Liver (tissue), 9 donors: Measurements from ENCODE around the gene IGFALS. TPM values are rescaled to one million over a fixed set of nuclear protein-coding genes. Genes with fewer than 3 reads are reported as not detected.

ENCODE experiments used
- DNase-seq: peaks from one replicate; pipeline ENCODE4 v3.0.0-alpha.2; 2017; ENCODE audit warnings: low spot score
- H3K27ac ChIP-seq, 2 donors: one replicate each; pipeline ENCODE4 v1.7.0; 2013; ENCODE audit warnings: inconsistent platforms in 2 of 2, low read length in 2 of 2, control low read depth in 1 of 2, low read depth in 1 of 2, mild to moderate bottlenecking in 1 of 2
- H3K27me3 ChIP-seq, 4 donors: one replicate each; pipeline versions ENCODE4 v1.6.1 to v1.7.0; 2013; ENCODE audit warnings: low read length in 3 of 4, inconsistent platforms in 1 of 4, mild to moderate bottlenecking in 1 of 4, moderate library complexity in 1 of 4; ENCODE audit not compliant: control insufficient read depth in 4 of 4, insufficient read depth in 4 of 4
- H3K36me3 ChIP-seq, 4 donors: one replicate each; pipeline versions ENCODE4 v1.6.1 to v1.7.0; 2013; ENCODE audit warnings: low read length in 3 of 4, mild to moderate bottlenecking in 3 of 4, low read depth in 1 of 4, moderate library complexity in 1 of 4; ENCODE audit not compliant: control insufficient read depth in 4 of 4, insufficient read depth in 3 of 4
- H3K4me1 ChIP-seq, 4 donors: one replicate each; pipeline versions ENCODE4 v1.6.1 to v1.7.0; 2013; ENCODE audit warnings: low read length in 3 of 4, mild to moderate bottlenecking in 3 of 4, moderate library complexity in 1 of 4; ENCODE audit not compliant: control insufficient read depth in 4 of 4, insufficient read depth in 4 of 4
- H3K4me3 ChIP-seq, 3 donors: one replicate each; pipeline versions ENCODE4 v1.6.1 to v1.7.0; 2013; ENCODE audit warnings: low read length in 3 of 3, control low read depth in 1 of 3, low read depth in 1 of 3, mild to moderate bottlenecking in 1 of 3
- H3K9ac ChIP-seq, 2 donors: one replicate each; pipeline ENCODE4 v1.7.0; 2013; ENCODE audit warnings: low read length in 2 of 2, mild to moderate bottlenecking in 2 of 2, moderate library complexity in 2 of 2, control low read depth in 1 of 2, low read depth in 1 of 2
- H3K9me3 ChIP-seq, 4 donors: one replicate each; pipeline versions ENCODE4 v1.6.1 to v1.7.0; 2013; ENCODE audit warnings: low read length in 3 of 4; ENCODE audit not compliant: control insufficient read depth in 4 of 4
- ATF3 ChIP-seq: IDR thresholded peaks from 2 replicates; pipeline ENCODE4 v1.6.1; 2016; ENCODE audit warnings: antibody characterized with exemption
- CTCF ChIP-seq: fragments of 150-350 bp; IDR thresholded peaks from 2 replicates; pipeline ENCODE4 v1.5.1; 2017; ENCODE audit warnings: improper control_type of control experiment, low read depth, low read length; ENCODE audit not compliant: missing input control
- EGR1 ChIP-seq, 2 donors: IDR thresholded peaks; 2 replicates each; pipeline ENCODE4 v1.6.1; 2016 to 2018; ENCODE audit warnings: antibody characterized with exemption in 2 of 2, low read depth in 2 of 2
- FOXA1 ChIP-seq: IDR thresholded peaks from 2 replicates; pipeline ENCODE4 v1.6.1; 2016; ENCODE audit warnings: antibody characterized with exemption
- FOXA2 ChIP-seq: IDR thresholded peaks from 2 replicates; pipeline ENCODE4 v1.6.1; 2016; ENCODE audit warnings: antibody characterized with exemption
- GABPA ChIP-seq, 2 donors: IDR thresholded peaks in 1 of 2; conservative IDR thresholded peaks in 1 of 2; 2 replicates each; pipeline ENCODE4 v1.6.1; 2016; ENCODE audit warnings: antibody characterized with exemption in 2 of 2, mild to moderate bottlenecking in 1 of 2, moderate library complexity in 1 of 2
- HNF4A ChIP-seq, 2 donors: conservative IDR thresholded peaks; 2 replicates each; pipeline ENCODE4 v1.6.1; 2016; ENCODE audit warnings: antibody characterized with exemption in 2 of 2, mild to moderate bottlenecking in 2 of 2
- HNF4G ChIP-seq: IDR thresholded peaks from 2 replicates; pipeline ENCODE4 v1.6.1; 2016; ENCODE audit warnings: antibody characterized with exemption
- JUND ChIP-seq, 2 donors: IDR thresholded peaks; 2 replicates each; pipeline ENCODE4 v1.6.1; 2016; ENCODE audit warnings: antibody characterized with exemption in 2 of 2
- MAX ChIP-seq: IDR thresholded peaks from 2 replicates; pipeline ENCODE4 v1.6.1; 2016; ENCODE audit warnings: antibody characterized with exemption
- NR2F2 ChIP-seq: IDR thresholded peaks from 2 replicates; pipeline ENCODE4 v1.6.1; 2016; ENCODE audit warnings: antibody characterized with exemption
- RAD21 ChIP-seq, 2 donors: IDR thresholded peaks; 2 replicates each; pipeline ENCODE4 v1.6.1; 2016; ENCODE audit warnings: antibody characterized with exemption in 2 of 2, mild to moderate bottlenecking in 2 of 2
- REST ChIP-seq: IDR thresholded peaks from 2 replicates; pipeline ENCODE4 v1.6.1; 2016; ENCODE audit warnings: antibody characterized with exemption, mild to moderate bottlenecking
- RXRA ChIP-seq, 2 donors: IDR thresholded peaks; 2 replicates each; pipeline ENCODE4 v1.6.1; 2017 to 2018; ENCODE audit warnings: antibody characterized with exemption in 2 of 2, mild to moderate bottlenecking in 1 of 2
- SP1 ChIP-seq: IDR thresholded peaks from 2 replicates; pipeline ENCODE4 v1.6.1; 2018; ENCODE audit warnings: antibody characterized with exemption, mild to moderate bottlenecking
- TAF1 ChIP-seq: conservative IDR thresholded peaks from 2 replicates; pipeline ENCODE4 v1.6.1; 2016; ENCODE audit warnings: antibody characterized with exemption, mild to moderate bottlenecking
- YY1 ChIP-seq: IDR thresholded peaks from 2 replicates; pipeline ENCODE4 v1.6.1; 2016; ENCODE audit warnings: antibody characterized with exemption, mild to moderate bottlenecking
- ZBTB33 ChIP-seq: IDR thresholded peaks from 2 replicates; pipeline ENCODE4 v1.6.1; 2016; ENCODE audit warnings: antibody characterized with exemption
- WGBS: extraction: QIAGEN DNeasy Blood & Tissue Kit; methylation state at CpG from one replicate; pipeline ENCODE4 v1.1.7; 2013; 5-methylcytosine and 5-hydroxymethylcytosine counted together
- polyA plus RNA-seq, 2 donors: library from polyadenylated mRNA; stranded (reverse) in 1 of 2; unstranded in 1 of 2; fragments of 200-250 nt in 1 of 2; fragments of >200 nt in 1 of 2; fragmentation: Nextera tagmentation in 1 of 2; extraction: Ambion mirVana in 1 of 2; gene quantifications; one replicate each; pipeline versions ENCODE4 v1.2.1 to v1.2.3, GENCODE V29; 2013 to 2015
- total RNA-seq, 2 donors: library from RNA; depleted of rRNA; stranded (reverse); fragments of >200 nt; gene quantifications; one replicate each; pipeline ENCODE4 v1.2.3, GENCODE V29; 2014
- donor health status: healthy.
- donor health status: healthy.
- donor health status: healthy.
- donor health status: healthy.
- donor health status: healthy.

The IGFALS gene
- total and polyA plus RNA-seq, 4 donors = 19.8 to 161 (median 68.4) TPM

GRCh38 chr16:1794908-1795666 is 1.6 kb upstream of the IGFALS start:
- DNase-seq = no peak
- 49% methylated on average over 32 of the region's 32 CpGs for WGBS
- Histone ChIP-seq H3K9ac (peak overlapping the region in 1 of 2 donors; percentile 16), H3K36me3 (peaks cover 0 to 8% (median 0%) of the 10 kb centered on the region in 4 donors), H3K4me1 (peaks cover 20 to 50% (median 41%) of the 10 kb centered on the region in 4 donors), H3K4me3 (peak overlapping the region in 2 of 3 donors; percentile 60 to 70), H3K27me3 (no peaks in the 10 kb centered on the region), H3K9me3 (no peaks in the 10 kb centered on the region), H3K27ac (peak overlapping the region; percentile 64 to 76)
- TF ChIP-seq RXRA (IDR thresholded peaks at IDR 0.05) = no peak
- TF ChIP-seq HNF4A (conservative IDR thresholded peaks at IDR 0.05) = peak in 1 of 2 donors; percentile 39

- no peaks in the 10 kb centered on the region for H3K27me3 ChIP-seq
- H3K4me3 ChIP-seq = peak overlapping the region; percentile 41 to 73 (median 70)
- peak; percentile 8 for TF ChIP-seq YY1
- no peak for TF ChIP-seq MAX
- TF ChIP-seq REST = no peak
- no peak for TF ChIP-seq FOXA2
- TF ChIP-seq CTCF = no peak
- TF ChIP-seq ZBTB33 = no peak
- peak; percentile 7 for TF ChIP-seq NR2F2
- no peak for TF ChIP-seq TAF1
- TF ChIP-seq RXRA (IDR thresholded peaks at IDR 0.05) = peak; percentile 60 to 65
- peak in 1 of 2 donors; percentile 36 for TF ChIP-seq RAD21 (IDR thresholded peaks at IDR 0.05)
- TF ChIP-seq ATF3 = no peak
- TF ChIP-seq SP1 = peak; percentile 53
- no peak for TF ChIP-seq HNF4G
- TF ChIP-seq HNF4A (conservative IDR thresholded peaks at IDR 0.05) = peak; percentile 29 to 43
- TF ChIP-seq GABPA (IDR thresholded peaks at IDR 0.05 in 1 of 2, conservative IDR thresholded peaks at IDR 0.05 in 1 of 2) = no peak
- no peak for TF ChIP-seq FOXA1
- TF ChIP-seq EGR1 (IDR thresholded peaks at IDR 0.05; ENCODE audit: low read depth in 2 of 2) = no peak
- no peak for TF ChIP-seq JUND (IDR thresholded peaks at IDR 0.05)
- peaks cover 0 to 15% (median under 1%) of the 10 kb centered on the region in 4 donors for H3K36me3 ChIP-seq
- no peaks in the 10 kb centered on the region for H3K9me3 ChIP-seq
- no peak for DNase-seq
- peak overlapping the region; percentile 64 to 76 for H3K27ac ChIP-seq
- H3K4me1 ChIP-seq = peaks cover 20 to 57% (median 44%) of the 10 kb centered on the region in 4 donors
- peak overlapping the region in 1 of 2 donors; percentile 16 for H3K9ac ChIP-seq
- WGBS = 31% methylated on average over 18 of the region's 18 CpGs
Measured at GRCh38 chr16:1794221-1794871, 841 bp upstream of the IGFALS start.
